ENCODE results near the gene HS1BP3.

GRCh38 chr2:20661421-20662307 lies 10.8 kb upstream of the HS1BP3 start:
- TF ChIP-seq TAF1 (IDR thresholded peaks at IDR 0.05; ENCODE audit: low read depth) (no peak), TCF12 (IDR thresholded peaks at IDR 0.05; ENCODE audit: low read depth) (no peak), EGR1 (IDR thresholded peaks at IDR 0.05) (no peak), YY1 (IDR thresholded peaks at IDR 0.05; ENCODE audit: low read depth) (no peak), FOXM1 (IDR thresholded peaks at IDR 0.05; ENCODE audit: borderline replicate concordance, low read depth) (no peak), REST (IDR thresholded peaks at IDR 0.05; ENCODE audit: low read depth) (no peak), RAD21 (IDR thresholded peaks at IDR 0.05; ENCODE audit: low read depth) (peak; percentile 96), EP300 (IDR thresholded peaks at IDR 0.05; ENCODE audit: borderline replicate concordance) (no peak), CREB1 (IDR thresholded peaks at IDR 0.05; ENCODE audit: low read depth) (no peak), CEBPB (IDR thresholded peaks at IDR 0.05) (no peak), USF1 (IDR thresholded peaks at IDR 0.05) (no peak), MAX (IDR thresholded peaks at IDR 0.05) (no peak)
